ENCODE results near the gene CA11. TPM values are rescaled to one million over a fixed set of nuclear protein-coding genes. Genes with fewer than 3 reads are reported as not detected.

CA11 gene
- total and polyA plus RNA-seq, 9 of the 15 experiments (the other 6 are each of a cell fraction or from before 2014, with no cell fraction given) = 2.9 to 19.9 (median 8.3) TPM

DNA sequence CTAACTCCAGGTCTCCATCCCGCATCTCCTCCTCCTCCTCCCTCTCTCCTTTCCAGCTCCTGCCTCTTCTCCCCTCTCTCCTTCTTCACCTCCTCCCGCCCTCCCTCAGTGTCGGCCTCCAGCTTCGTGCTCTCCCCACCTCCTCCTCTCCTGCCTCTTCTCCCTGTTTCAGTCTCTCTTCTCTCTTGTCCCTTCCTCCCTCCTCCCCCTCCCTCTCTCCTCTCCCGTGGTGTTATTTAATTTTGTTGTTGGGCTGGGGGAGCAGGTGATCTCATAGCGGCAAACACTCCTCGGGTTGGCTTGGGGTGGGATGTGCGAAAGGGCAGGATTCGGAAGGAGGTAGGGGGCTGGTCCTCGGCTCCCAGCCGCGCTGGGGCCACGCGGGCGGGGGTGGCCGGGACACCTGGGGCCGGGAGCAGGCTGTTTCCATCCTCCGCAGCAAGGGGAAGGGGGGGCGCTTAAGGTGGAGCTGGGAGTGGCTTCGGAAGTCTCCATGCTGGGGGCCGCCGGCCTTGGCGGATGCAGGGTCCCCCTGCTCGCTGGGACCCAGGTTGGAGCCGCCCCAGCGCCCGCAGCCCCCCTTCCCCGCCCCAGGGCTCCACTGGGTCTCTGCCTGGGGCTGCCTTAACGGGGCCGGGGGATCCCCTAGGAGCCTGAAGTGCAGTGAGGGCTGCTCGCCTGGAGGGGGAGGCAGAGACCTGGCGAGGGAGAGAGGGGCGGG lies at the start of gene CA11 (continued):
- TF ChIP-seq MYC (IDR thresholded peaks at IDR 0.05; ENCODE audit: low read depth, low read length) (peak; percentile 43; the same call in 1 of the 2 replicates), MYC (CRISPR knock-in tag; IDR thresholded peaks at IDR 0.05; ENCODE audit: borderline replicate concordance, low read depth) (peak; percentile 67; the same call in 1 of the 2 replicates), IFI16 (CRISPR knock-in tag; IDR thresholded peaks at IDR 0.05) (no peak), NELFE (IDR thresholded peaks at IDR 0.05; ENCODE audit: insufficient read depth, insufficient read length) (no peak), SMARCA4 (IDR thresholded peaks at IDR 0.05) (0 out of 2 replicates have a peak, but pooled peaks have one; percentile 48), RAD51 (IDR thresholded peaks at IDR 0.05; ENCODE audit: borderline replicate concordance, low read depth) (peak; percentile 8; the same call in 1 of the 2 replicates), ARNT (IDR thresholded peaks at IDR 0.05) (peak in 1 of 2 experiments; percentile 54; a peak in 3 of 4 replicates), ZNF324 (CRISPR knock-in tag; IDR thresholded peaks at IDR 0.05) (no peak)
- TF ChIP-seq, protein P1, sequence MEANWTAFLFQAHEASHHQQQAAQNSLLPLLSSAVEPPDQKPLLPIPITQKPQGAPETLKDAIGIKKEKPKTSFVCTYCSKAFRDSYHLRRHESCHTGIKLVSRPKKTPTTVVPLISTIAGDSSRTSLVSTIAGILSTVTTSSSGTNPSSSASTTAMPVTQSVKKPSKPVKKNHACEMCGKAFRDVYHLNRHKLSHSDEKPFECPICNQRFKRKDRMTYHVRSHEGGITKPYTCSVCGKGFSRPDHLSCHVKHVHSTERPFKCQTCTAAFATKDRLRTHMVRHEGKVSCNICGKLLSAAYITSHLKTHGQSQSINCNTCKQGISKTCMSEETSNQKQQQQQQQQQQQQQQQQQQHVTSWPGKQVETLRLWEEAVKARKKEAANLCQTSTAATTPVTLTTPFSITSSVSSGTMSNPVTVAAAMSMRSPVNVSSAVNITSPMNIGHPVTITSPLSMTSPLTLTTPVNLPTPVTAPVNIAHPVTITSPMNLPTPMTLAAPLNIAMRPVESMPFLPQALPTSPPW (CRISPR knock-in tag; IDR thresholded peaks at IDR 0.05) = peak; percentile 99
- TF ChIP-seq, protein P2, sequence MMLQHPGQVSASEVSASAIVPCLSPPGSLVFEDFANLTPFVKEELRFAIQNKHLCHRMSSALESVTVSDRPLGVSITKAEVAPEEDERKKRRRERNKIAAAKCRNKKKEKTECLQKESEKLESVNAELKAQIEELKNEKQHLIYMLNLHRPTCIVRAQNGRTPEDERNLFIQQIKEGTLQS (IDR thresholded peaks at IDR 0.05) = peak; percentile 62
- TF ChIP-seq, protein P2 (CRISPR knock-in tag; conservative IDR thresholded peaks at IDR 0.05) = no peak
- TF ChIP-seq, protein P3, sequence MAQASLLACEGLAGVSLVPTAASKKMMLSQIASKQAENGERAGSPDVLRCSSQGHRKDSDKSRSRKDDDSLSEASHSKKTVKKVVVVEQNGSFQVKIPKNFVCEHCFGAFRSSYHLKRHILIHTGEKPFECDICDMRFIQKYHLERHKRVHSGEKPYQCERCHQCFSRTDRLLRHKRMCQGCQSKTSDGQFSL (CRISPR knock-in tag; IDR thresholded peaks at IDR 0.05) = peak; percentile 96
- TF ChIP-seq, protein P3 (tag; IDR thresholded peaks at IDR 0.05) = peak in 1 of 2 experiments; percentile 98; a peak in 2 of 4 replicates
- TF ChIP-seq, protein P4, sequence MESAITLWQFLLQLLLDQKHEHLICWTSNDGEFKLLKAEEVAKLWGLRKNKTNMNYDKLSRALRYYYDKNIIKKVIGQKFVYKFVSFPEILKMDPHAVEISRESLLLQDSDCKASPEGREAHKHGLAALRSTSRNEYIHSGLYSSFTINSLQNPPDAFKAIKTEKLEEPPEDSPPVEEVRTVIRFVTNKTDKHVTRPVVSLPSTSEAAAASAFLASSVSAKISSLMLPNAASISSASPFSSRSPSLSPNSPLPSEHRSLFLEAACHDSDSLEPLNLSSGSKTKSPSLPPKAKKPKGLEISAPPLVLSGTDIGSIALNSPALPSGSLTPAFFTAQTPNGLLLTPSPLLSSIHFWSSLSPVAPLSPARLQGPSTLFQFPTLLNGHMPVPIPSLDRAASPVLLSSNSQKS (CRISPR knock-in tag; IDR thresholded peaks at IDR 0.05) = no peak

Measured in K562 (cell line).